Stimulated activated CD8-positive, alpha-beta memory T cell treated with anti-CD3 and anti-CD28 coated beads, Interleukin-2, amount 100 ng/mL, for 1 hour (primary cell): Measurements from ENCODE around the gene CCDC91.
"Not testable (repeated sequence)": the region's sequence is repeated elsewhere in the genome, so short reads cannot be mapped to it uniquely, and the experiment has no call there.

Experiments used
- DNase-seq, 2 donors: peaks; one replicate each; pipeline ENCODE4 v3.0.0-alpha.2; 2020; ENCODE audit warnings: low read depth in 2 of 2

The CCDC91 gene

DNA sequence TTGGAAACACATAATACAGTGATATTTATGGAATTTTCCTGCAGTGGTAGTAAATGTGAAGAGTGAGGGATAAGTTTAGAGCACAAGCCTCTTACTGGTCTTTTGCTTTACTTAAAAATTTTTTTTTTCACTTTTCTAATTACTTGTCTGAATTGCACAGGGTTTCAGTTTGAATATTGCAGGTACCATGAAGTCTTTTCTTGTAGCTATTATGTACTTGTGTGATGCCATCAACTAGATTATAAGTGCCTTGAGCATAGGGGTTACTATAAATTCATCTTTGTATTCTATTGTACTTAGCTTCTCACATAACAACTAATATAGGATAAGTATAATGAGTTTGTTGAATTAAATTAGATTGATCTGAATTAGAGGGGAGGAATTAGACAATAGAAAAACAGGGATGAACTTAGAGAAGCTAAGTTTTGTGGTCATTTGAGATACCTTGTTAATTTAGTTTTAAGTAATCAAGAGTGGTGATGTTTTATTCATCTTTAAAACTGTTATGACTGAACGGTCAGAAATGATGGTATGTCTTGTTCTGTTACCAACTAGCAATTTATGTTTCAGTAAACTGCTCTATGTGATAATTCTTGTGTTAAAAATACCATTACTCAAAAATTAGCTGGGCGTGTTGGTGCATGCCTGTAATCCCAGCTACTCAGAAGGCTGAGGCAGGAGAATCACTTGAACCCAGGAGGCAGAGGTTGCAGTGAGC, 42.1 kb downstream of the CCDC91 start:
- DNase-seq: no peak

DNA sequence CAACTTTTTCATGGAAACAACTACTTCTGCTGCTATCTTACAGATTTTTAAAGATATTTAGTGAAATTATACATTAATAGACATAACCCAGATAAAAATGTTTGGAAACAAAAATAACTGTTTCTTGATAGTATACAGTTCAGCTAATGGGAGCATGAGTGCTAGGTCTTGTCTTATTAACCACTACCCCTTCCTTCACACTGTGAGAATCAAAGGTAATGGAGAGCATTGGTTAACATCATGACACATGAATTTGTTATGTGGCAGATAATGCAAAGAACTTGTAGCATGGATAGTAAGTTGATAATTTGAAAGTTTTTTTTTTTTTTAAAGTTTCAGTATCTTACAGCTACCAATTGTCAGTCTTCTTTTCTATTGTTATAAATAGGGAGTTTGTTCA, 44.2 kb downstream of the CCDC91 start:
- no peak for DNase-seq

DNA sequence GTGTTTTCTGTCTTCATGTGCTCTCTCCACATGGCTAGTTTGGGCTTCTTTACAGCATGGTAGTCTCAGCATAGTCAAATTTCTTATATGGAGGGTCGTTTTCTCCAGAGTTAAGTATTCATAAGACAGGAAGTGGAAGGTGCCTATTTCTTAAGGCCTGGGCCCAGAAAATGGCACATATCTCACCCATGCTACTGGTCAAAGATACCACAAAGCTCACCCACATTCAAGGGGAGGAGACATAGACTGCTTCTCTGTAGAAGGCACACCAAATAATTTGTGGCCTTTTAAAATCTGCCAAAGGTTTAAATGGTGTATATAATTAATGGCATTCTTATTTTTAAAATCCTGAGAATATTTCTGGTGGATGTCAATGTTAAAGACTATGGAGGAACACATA, 44.8 kb downstream of the CCDC91 start:
- DNase-seq: no peak

DNA sequence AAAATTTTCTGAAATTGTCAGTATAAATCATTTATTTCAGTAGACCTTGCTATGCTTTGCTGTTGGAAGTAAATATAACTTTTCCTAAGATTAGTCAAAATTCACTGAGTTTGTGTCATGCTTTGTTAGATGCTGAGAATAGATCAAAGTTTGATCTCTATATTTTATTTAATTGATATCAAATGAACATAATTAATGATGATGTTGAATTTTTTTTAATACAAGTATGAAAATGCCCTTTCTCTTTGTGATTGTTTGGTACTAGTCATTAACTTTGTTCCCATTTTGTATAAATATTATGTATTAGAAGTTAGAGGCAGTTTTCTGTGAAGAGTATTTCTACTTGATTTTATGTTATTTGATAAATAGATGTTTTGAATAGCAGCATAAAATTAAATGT, 45.7 kb downstream of the CCDC91 start:
- no peak for DNase-seq

DNA sequence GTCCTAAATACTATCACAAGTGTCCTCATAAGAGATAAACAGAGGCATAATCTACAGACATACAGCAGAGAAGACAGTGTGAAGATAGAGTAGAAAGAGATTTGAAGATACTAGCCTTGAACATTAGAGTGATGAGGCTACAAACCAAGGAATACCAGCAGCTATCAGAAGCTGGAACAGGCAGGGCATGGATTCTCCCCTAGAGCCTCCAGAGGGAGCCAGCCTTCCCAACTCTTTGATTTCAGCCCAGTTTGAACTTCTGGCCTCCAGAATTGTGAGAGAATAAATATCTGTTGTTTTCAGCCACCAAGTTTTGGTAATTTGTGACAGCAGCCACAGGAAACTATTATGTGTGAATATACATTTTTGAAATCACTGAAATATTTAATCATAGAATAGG, 47.2 kb downstream of the CCDC91 start:
- no peak for DNase-seq

DNA sequence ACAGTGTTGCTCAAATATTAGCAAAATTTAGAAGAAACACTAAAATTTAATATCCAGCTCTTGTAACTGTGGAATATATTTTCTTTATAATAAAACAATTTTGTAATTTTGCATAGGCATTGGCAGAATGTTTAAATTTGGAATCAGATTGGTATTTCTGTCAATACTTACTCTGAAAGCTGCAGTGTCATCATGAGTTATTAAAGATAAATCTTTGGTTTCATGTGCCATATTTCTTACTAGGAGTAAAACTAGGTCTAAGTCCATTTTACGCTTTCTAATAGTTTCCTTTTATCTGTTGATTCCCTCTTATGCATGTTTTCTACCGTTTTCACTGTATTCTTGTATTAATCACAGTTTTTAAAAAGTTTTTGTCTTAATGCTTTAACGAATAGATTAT, 49.7 kb downstream of the CCDC91 start:
- DNase-seq: no peak

DNA sequence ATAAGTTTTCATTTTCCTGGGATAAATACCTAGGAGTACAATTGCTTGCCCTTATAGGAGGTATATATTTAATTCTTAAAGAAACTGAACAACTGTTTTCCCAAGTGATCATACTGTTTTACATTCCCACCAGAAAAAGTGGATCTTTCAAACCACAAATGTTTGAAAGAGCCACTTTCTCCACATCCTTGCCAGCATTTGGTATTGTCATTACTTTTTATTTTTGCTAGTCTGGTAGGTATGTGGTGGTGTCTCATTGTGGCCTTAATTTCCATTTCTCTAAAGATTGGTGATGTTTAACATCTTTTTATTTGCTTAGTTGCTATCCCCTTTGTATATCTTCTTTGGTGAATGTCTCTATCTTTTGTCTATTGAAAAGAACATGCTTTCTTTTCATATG, 50.6 kb downstream of the CCDC91 start:
- DNase-seq: no peak

DNA sequence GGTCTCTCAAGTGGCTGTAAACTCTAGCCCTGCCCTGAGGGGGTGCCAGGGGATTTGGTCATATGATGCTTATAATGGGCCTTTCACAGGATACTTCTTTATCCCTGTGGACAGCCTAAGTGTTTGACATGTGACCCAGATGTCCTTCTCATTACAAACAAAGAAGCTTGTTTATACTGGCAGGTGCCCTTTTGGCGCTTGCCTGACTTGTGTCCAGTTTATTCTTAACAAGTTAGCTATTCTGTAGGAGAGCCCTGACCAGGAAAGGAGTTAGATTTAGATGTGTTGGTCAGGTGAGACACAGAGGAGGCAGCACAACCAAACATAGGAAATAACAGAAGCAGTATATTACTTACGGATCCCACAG, 51.9 kb downstream of the CCDC91 start:
- DNase-seq: no peak

DNA sequence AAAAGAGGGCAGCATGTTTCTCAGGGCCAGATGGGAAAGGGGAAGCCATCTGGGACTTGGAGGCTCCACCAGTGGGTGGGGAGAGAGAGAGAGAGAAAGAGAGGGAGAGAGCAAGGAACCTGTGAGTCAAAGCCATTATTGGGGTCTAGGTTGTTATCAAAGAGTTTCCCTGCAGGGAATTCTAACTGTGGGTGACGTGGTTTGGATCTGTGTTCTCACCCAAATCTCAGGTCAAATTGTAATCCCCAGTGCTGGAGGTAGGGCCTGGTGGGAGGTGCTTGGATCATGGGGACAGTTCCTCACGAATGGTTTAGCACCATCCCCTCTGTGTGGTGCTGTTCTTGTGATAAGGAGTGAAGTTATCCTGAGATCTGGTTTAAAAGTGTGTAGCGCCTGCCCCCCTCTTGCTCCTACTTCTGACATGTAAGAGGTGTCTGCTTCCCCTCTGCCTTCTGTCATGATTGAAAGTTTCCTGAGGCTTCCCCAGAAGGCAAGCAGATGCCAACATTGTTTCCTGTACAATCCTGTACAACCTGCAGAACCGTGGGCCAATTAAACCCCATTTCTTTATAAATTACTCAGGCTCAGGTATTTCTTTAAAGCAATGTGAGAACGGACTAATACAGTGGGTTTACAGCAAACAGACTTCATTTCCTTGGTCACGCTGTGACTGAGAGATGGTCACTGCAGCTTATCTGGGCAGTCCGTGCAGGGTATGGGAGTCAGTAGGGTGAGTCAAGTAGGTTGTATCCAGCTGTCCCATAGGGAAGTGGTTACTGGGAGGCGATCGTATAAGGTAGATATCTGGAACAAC, 52.4 kb downstream of the CCDC91 start:
- no peak for DNase-seq

DNA sequence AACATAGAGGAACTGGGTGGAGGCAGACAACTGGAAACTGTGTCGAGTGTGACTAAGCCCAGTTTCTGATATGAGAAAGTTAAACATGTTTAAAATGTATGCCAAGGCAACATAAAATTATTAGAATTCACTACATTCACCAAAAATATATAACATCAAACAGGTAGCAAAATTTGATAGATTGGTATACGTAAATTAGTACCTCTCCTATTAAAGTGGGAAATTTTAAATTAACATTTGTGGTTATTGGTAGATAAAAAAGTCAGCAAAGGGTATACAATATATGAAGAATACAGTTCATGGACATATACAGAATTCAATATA, 53.0 kb downstream of the CCDC91 start:
- DNase-seq: no peak

DNA sequence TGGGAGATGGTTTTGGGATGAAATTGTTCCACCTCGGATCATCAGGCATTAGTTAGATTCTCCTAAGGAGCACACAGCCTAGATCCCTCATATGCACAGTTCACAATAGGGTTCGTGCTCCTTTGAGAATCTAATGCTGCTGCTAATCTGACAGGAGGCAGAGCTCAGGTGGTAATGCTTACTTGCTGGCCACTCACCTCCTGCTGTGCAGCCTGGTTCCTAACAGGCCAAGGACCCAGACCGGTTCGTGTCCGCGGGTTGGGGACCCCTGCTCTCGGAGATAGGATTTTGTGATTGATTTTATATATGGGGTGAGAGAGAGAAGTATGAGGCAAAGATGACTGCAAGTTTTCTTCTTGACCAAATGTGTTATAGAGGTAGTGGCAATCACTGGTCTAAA, 57.5 kb downstream of the CCDC91 start:
- DNase-seq: no peak

DNA sequence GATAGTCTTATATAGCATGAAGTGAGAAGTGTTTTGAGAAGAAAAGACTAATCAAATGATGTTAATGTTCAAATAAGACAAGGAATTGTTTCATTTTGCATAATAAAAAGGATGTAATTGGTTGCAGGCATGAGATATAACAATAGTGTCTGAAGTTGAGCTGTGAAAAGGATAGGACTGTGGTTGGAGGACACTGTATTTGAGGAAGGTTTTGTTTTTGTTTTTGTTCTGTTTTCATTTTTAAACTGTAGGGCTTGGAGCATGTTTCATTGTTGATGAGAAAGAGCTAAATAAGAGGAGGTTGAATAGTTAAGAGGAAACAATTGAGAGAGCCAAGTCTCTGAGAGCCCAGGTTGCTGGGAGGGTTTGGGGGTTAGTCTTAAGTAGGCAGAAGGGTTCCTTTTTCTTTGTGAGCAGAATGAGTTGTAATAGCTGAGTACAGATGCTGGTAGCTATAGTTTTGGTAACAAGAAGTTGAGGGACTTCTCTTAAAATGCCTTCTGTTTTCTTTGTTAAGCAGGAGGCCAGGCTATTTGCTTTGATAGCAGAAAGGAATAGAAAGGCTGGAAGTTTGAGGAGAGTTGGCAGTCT, 58.4 kb downstream of the CCDC91 start:
- DNase-seq: no peak

DNA sequence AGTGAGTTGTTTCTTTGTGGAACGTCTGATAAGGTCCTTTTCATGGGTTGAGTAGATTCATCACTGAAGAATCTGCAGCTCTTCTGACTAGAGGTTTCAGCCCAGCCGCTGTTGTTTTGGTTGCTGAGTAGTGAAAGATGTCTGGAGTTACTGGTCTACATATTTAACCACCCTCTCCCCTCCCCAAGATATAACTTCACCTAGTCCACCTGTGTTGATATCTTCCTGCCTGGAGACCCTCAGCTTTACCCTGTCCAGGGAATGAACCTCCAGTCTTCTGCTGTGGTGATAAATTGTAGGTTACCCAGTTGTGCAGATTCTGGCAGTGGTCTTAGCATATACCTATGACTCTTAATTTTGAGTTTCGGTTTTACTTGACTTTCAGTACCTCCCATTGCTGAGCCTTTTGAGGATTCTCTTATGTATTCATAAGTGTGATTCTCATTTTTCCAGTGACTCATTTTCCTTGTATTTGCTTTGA, 62.9 kb downstream of the CCDC91 start:
- DNase-seq: no peak

DNA sequence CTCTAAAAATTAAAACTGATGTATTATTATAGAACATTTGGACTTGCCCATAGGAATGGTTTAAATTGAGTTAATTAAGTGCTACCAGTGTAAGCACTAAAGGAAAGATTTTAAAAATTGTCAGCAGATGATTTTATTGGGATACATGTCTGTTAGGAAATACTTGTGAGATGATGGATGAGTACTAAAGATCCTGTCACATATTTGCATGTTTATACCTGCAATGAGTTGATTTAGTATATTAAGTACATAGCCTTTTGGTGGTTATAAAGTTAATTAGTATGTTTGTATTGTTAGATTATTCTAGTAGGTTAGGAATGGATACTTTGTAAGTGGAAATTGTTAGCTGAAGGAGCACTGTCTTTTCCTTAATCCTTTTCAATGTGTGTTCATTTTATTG, 67.2 kb downstream of the CCDC91 start:
- DNase-seq: no peak

DNA sequence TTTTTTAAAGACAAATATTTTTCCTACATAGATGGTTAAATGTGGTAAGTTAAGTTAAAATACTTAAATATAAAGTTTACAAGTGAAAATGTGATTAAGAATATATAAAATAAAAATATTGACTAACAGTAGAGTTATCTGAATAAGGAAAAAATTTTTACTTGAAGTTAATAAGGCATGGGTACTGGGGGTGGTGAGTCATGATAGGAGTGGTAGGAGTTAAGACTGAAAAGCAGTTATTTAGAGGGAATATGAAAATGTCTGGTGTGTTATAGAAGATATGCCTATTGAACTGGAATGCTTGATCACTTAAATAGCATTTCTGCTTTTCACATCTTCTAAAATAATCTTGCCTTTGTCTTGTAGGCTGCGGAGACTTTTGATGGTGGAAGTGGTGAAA, 68.7 kb downstream of the CCDC91 start:
- no peak for DNase-seq

DNA sequence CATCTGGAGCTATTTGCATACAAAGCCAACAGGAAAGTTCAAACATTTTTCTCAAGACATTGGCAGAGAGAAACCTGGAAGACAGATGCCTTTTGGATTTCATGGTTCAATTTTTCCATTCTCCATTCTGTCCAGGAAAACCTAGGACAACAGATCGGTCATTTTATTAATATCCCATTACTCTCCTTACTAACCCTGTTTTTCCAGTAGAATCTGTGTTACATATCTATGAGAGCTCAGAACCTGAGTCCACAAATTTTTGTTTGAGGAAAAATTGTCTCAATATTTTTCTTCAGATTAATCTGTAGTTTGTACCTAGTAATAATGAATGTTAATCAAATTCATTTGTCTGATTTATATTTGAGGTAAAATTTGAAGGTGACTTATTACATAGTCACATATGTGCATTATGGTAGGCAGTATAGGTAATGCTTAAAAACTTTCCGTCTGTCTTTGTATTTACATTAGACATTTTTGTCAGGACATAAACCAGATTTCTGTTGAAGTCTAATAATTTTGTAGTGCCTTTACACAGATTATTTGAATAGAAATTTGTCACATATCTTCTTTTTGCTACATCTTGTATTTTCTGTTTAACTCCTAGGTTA, 75.3 kb downstream of the CCDC91 start:
- no peak for DNase-seq

DNA sequence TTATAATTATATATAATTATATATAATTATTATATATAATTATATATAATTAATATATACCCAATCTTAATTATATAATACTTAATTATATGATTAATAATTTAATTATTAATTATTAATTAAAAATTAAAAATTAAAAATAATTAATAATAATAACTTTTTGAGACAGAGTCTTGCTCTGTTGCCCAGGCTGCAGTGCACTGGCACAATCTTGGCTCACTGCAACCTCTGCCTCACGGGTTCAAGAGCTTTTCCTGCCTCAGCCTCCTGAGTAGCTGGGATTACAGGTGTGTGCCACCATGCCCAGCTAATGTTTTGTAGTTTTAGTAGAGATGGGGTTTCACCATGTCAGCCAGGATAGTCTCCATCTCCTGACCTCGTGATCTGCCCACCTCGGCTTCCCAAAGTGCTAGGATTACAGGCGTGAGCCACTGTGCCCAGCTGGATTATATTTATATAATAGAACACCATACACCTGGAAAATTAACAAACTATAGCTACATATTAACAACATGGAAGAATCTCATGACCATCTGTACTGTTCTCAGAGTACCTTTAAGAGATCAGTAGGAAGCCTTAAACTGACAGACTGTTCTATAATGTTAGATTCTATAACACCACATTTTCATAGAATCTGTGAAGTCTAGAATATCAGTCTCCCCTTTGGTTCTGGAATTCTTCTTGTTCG, 77.8 kb downstream of the CCDC91 start:
- DNase-seq: not testable (repeated sequence)

DNA sequence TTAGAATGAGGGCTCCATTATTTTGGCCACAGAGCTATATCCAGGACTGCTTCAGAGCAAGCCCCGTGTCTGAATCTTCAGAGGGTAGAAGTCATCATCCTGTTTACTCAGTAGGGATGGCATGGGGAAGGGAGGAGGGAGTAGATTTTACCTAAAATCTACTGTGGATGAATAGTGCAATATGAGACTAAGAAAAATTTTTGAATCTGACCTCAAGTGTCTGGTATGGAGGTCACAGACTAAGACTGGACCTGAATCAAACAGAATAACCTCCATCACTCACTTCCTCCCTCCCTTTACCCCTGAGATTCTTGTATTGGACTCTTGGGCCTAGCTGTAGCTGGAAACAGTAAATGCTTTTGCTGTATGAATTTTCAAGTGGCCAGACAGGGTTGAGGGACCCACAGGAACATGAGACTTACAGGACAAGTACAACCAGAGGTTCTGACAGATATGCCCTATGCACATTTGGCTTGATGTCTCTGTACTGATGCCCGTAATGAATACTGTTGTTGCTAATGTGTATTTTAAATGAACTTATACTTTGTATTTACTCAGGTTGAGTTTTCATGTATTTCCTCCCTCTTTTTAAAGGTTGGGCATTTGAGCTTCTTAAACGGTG, 78.5 kb downstream of the CCDC91 start:
- no peak for DNase-seq

DNA sequence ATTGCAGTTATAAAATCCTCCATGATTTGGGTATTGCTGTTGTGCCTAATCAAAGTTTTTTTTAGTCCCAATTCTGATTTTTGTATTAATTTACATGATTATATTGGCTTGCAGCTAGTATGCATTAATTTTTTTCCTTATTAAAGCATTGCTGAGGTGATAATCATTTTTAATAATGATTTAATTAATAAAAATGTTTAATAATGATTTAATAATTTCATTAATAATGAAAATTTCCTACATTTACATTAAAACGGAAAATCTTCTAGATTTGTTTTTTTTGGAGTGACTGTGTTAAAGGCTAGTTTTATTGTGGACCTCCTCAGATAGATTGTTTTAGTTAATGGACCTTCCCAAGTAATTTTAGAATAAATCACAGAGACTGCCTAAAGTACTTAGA, 79.6 kb downstream of the CCDC91 start:
- no peak for DNase-seq

DNA sequence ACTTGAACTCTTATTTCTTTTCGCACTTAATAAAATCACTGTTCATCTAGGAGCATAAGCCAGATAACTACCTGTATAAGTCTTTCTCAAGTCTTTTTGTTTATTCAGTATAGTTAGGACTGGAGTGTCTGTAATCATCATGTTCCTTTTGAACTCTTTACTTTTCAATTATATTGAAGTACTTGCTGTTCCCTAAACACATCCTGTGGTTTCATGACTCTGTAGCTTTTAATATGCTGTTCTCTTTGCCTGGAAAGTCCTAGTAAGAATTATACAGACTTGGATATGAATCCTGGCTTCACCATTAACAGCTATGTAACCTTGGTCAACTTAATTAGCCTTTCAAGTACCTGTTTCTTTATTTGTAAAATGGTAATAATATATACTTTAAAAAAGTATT, 88.2 kb downstream of the CCDC91 start:
- no peak for DNase-seq

DNA sequence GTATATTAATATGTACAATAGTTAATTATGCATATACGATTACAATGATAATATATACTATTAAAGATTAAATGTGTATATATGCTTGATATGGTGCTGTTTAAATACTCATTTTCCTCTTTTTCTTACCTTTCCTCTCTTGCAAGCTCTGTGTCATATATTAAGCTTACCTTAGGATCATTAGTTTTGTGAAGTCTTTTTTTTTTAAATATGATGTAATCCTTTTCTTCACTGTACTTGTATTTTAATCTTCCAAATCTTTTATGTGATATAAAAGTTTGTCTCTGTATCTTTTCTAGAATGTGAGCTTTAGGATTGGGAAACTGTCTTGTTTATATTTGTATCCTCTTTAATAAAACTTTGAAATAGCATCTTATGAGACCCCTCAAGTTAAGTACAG, 88.7 kb downstream of the CCDC91 start:
- no peak for DNase-seq

DNA sequence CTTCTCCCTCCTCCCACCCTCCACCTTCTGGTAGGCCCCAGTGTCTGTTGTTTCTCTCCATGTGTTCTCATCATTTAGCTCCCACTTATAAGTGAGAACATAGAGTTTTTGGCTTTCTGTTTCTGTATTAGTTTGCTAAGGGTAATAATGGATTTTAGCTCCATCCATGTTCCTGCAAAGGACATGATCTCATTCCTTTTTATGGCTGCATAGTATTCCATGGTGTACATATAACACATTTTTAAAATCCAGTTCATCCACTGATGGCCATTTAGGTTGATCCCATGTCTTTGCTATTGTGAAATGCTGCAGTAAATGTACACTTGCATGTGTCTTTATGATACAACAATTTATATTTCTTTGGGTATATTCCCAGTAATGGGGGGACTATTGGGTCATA, 96.1 kb downstream of the CCDC91 start:
- no peak for DNase-seq
